ENCODE measurements around the gene GRB7. TPM values are rescaled to one million over a fixed set of nuclear protein-coding genes. Genes with fewer than 3 reads are reported as not detected.

GRB7 gene
- total RNA-seq, 3 donors from 2014 or later = 27.9 to 69.2 TPM; not detected in 1

- TF ChIP-seq CTCF (IDR thresholded peaks at IDR 0.05) (no peak), POLR2AphosphoS5 (IDR thresholded peaks at IDR 0.05) (no peak), POLR2A (IDR thresholded peaks at IDR 0.05) (no peak)
- H3K4me1 ChIP-seq = peaks cover 0 to 9% of the 10 kb centered on the region in 2 donors
- H3K36me3 ChIP-seq = no peaks in the 10 kb centered on the region
- intact Hi-C loops (cut with DNase I; ENCODE audit: low total_unique reads) = loop anchor here (10.0 kb wide), 1 partner anchor 126 kb away; the partner anchor contains the start of gene PPP1R1B
- H3K27me3 ChIP-seq = no peaks in the 10 kb centered on the region
- H3K27ac ChIP-seq = peak overlapping the region; percentile 45 to 64
- no peaks in the 10 kb centered on the region for H3K9me3 ChIP-seq
- peak in 1 of 2 donors; percentile 71 for DNase-seq (ENCODE audit: low spot score in 2 of 2)
- H3K4me3 ChIP-seq = no peak overlapping the region
Measured at GRCh38 chr17:39750131-39751015, 12.6 kb downstream of the GRB7 start.

GRCh38 chr17:39751016-39751543 lies 13.3 kb downstream of the GRB7 start:
- no peak overlapping the region for H3K4me3 ChIP-seq
- H3K27ac ChIP-seq = peak overlapping the region in 1 of 2 donors; percentile 64
- TF ChIP-seq POLR2A (IDR thresholded peaks at IDR 0.05) = no peak
- TF ChIP-seq CTCF (IDR thresholded peaks at IDR 0.05) = no peak
- TF ChIP-seq POLR2AphosphoS5 (IDR thresholded peaks at IDR 0.05) = no peak
- H3K9me3 ChIP-seq = no peaks in the 10 kb centered on the region
- peaks cover 0 to 9% of the 10 kb centered on the region in 2 donors for H3K4me1 ChIP-seq
- H3K27me3 ChIP-seq = no peaks in the 10 kb centered on the region
- intact Hi-C loops (cut with DNase I; ENCODE audit: low total_unique reads) = loop anchor here (10.0 kb wide), 1 partner anchor 126 kb away; the partner anchor contains the start of gene PPP1R1B
- H3K36me3 ChIP-seq = no peaks in the 10 kb centered on the region
- DNase-seq (ENCODE audit: low spot score in 2 of 2) = no peak

- H3K36me3 ChIP-seq = no peaks in the 10 kb centered on the region
- no peaks in the 10 kb centered on the region for H3K9me3 ChIP-seq
- H3K27me3 ChIP-seq = no peaks in the 10 kb centered on the region
- no peak overlapping the region for H3K27ac ChIP-seq
- intact Hi-C loops (cut with DNase I; ENCODE audit: low total_unique reads) = loop anchor here (10.0 kb wide), 1 partner anchor 127 kb away; the partner anchor contains the start of gene PPP1R1B
- no peak for TF ChIP-seq CTCF (IDR thresholded peaks at IDR 0.05)
- no peak for TF ChIP-seq POLR2A (IDR thresholded peaks at IDR 0.05)
- TF ChIP-seq POLR2AphosphoS5 (IDR thresholded peaks at IDR 0.05) = no peak
- H3K4me3 ChIP-seq = no peak overlapping the region
- H3K4me1 ChIP-seq = peaks cover 0 to 9% of the 10 kb centered on the region in 2 donors
- DNase-seq (ENCODE audit: low spot score in 2 of 2) = peak in 1 of 2 donors; percentile 16
Measured at GRCh38 chr17:39751637-39752036, 13.9 kb downstream of the GRB7 start.

- DNase-seq (ENCODE audit: low spot score in 2 of 2) = peak in 1 of 2 donors; percentile 17
- intact Hi-C loops (cut with DNase I; ENCODE audit: low total_unique reads) = loop anchor here (10.0 kb wide), 1 partner anchor 128 kb away; the partner anchor contains the start of gene PPP1R1B
- H3K27me3 ChIP-seq = no peaks in the 10 kb centered on the region
Measured at GRCh38 chr17:39752241-39752881, 14.6 kb downstream of the GRB7 start.

More at GRCh38 chr17:39752241-39752881, 14.6 kb downstream of the GRB7 start:
- Histone ChIP-seq H3K27ac (no peak overlapping the region), H3K9me3 (no peaks in the 10 kb centered on the region), H3K36me3 (no peaks in the 10 kb centered on the region), H3K4me1 (peaks cover 0 to 9% of the 10 kb centered on the region in 2 donors), H3K4me3 (no peak overlapping the region)
- TF ChIP-seq POLR2A (IDR thresholded peaks at IDR 0.05) (no peak), POLR2AphosphoS5 (IDR thresholded peaks at IDR 0.05) (no peak), CTCF (IDR thresholded peaks at IDR 0.05) (no peak)
